ENCODE measurements around the gene ANKH.

Gene ANKH

DNA sequence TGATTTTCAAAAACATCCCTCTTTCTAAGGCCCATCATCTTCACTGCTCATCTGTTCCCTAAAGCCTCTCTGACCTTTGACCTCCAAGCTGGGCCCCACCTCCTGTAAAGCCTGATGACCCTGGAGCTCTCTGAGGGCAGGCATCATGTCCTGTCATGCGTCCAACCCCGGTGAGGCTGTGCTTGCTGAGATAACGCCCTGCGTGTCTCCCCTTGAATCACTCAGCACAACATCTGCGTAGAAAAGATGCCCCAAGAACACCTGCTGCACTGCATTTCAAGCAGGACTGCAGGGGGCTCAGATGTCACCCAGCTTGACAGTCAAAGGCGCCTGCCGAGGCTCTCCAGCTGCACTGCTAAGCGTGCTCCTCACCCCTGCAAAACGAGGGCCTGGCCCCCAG, 129.1 kb downstream of the ANKH start:
- peaks cover 0 to 2% of the 10 kb centered on the region in 2 experiments for H3K4me1 ChIP-seq (ENCODE audit: control insufficient read depth in 1 of 2, insufficient read depth in 2 of 2, low read length in 2 of 2)
- no peak overlapping the region for H3K4ac ChIP-seq (ENCODE audit: low read depth, low read length)
- WGBS (ENCODE audit: extremely low coverage, insufficient coverage, insufficient read length): no CpG with 5 or more reads among the region's 9 CpGs
- H2BK5ac ChIP-seq (ENCODE audit: low read depth, low read length, poor library complexity): no peak overlapping the region
- no peak overlapping the region for H3K18ac ChIP-seq (ENCODE audit: low read length)
- no peak overlapping the region for H3K14ac ChIP-seq (ENCODE audit: low read length)
- no peak overlapping the region for H4K12ac ChIP-seq (ENCODE audit: low read depth, low read length)
- no peak for DNase-seq
- peaks cover 4 to 13% of the 10 kb centered on the region in 2 experiments for H3K36me3 ChIP-seq (ENCODE audit: control insufficient read depth in 1 of 2, insufficient read depth in 2 of 2, low read length in 2 of 2)
- no peak overlapping the region for H2AK5ac ChIP-seq (ENCODE audit: low read length)
- H3K9me3 ChIP-seq (ENCODE audit: insufficient read depth, low read depth, low read length): peaks cover 3% of the 10 kb centered on the region
- H3K79me1 ChIP-seq (ENCODE audit: low read length): no peaks in the 10 kb centered on the region
- H3K79me2 ChIP-seq (ENCODE audit: control insufficient read depth, insufficient read depth, low read length, poor library complexity): no peaks in the 10 kb centered on the region
- no peak overlapping the region for H3K4me3 ChIP-seq (ENCODE audit: low read depth, low read length)
- no peaks in the 10 kb centered on the region for H3K27me3 ChIP-seq (ENCODE audit: insufficient read depth, low read length)
- H2AFZ ChIP-seq (ENCODE audit: insufficient read depth, low read length, poor library complexity): no peak overlapping the region
- no peak overlapping the region for H2BK120ac ChIP-seq (ENCODE audit: insufficient read depth, low read length, poor library complexity)
- no peak overlapping the region for H2BK12ac ChIP-seq (ENCODE audit: low read length)
- no peak overlapping the region for H3K27ac ChIP-seq (ENCODE audit: low read depth, low read length)
- H4K91ac ChIP-seq (ENCODE audit: low read depth, low read length): no peak overlapping the region
- H4K8ac ChIP-seq (ENCODE audit: low read depth, low read length): no peak overlapping the region
- H3K9ac ChIP-seq (ENCODE audit: low read length): no peak overlapping the region
- no peak overlapping the region for H3K4me2 ChIP-seq (ENCODE audit: low read length)
- H3K23ac ChIP-seq (ENCODE audit: low read length): no peak overlapping the region

DNA sequence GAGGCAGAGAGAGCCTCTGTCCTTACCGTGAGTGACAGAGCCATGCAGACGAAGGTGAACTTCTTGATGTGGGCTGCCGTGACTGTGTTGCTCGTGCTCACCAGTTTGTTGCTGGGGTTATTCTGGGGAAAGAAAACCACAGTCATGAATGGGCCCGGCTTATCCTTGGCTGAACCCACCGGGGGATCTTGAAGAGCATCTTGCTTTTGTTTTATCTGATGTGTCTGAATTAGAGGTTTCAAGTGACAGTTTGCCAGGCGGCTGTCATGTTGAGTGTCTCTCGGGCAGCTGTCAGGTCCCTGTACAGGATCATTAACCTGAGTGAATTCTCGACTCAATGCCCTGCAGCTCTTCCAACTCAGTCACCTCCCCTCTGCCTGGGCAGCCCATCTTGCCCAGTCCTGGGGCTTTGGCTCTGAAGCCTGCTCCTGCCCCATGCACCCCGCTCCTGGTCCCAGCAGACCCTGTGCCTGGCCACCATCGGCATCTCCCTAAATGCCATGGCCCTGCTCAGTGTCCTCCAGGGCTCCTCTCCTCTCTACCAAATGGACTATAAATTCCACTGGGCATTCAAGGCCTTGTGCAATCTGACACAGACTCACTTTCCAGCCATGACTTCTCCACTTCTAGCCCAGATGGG, 129.7 kb downstream of the ANKH start:
- H4K8ac ChIP-seq (ENCODE audit: low read depth, low read length): no peak overlapping the region
- H3K9me3 ChIP-seq (ENCODE audit: insufficient read depth, low read depth, low read length): peaks cover 3% of the 10 kb centered on the region
- no peak overlapping the region for H2AK5ac ChIP-seq (ENCODE audit: low read length)
- no peak overlapping the region for H3K4ac ChIP-seq (ENCODE audit: low read depth, low read length)
- no peak overlapping the region for H3K9ac ChIP-seq (ENCODE audit: low read length)
- H2BK120ac ChIP-seq (ENCODE audit: insufficient read depth, low read length, poor library complexity): no peak overlapping the region
- H3K18ac ChIP-seq (ENCODE audit: low read length): no peak overlapping the region
- H3K79me1 ChIP-seq (ENCODE audit: low read length): no peaks in the 10 kb centered on the region
- no peak overlapping the region for H4K12ac ChIP-seq (ENCODE audit: low read depth, low read length)
- DNase-seq: no peak
- H3K4me3 ChIP-seq (ENCODE audit: low read depth, low read length): no peak overlapping the region
- no peak overlapping the region for H2BK5ac ChIP-seq (ENCODE audit: low read depth, low read length, poor library complexity)
- no peak overlapping the region for H3K23ac ChIP-seq (ENCODE audit: low read length)
- peaks cover 0 to 2% of the 10 kb centered on the region in 2 experiments for H3K4me1 ChIP-seq (ENCODE audit: control insufficient read depth in 1 of 2, insufficient read depth in 2 of 2, low read length in 2 of 2)
- H2BK12ac ChIP-seq (ENCODE audit: low read length): no peak overlapping the region
- WGBS (ENCODE audit: extremely low coverage, insufficient coverage, insufficient read length): no CpG with 5 or more reads among the region's 11 CpGs
- no peak overlapping the region for H2AFZ ChIP-seq (ENCODE audit: insufficient read depth, low read length, poor library complexity)
- H3K36me3 ChIP-seq (ENCODE audit: control insufficient read depth in 1 of 2, insufficient read depth in 2 of 2, low read length in 2 of 2): peaks cover 4 to 19% of the 10 kb centered on the region in 2 experiments
- H3K27me3 ChIP-seq (ENCODE audit: insufficient read depth, low read length): no peaks in the 10 kb centered on the region
- H3K4me2 ChIP-seq (ENCODE audit: low read length): no peak overlapping the region
- H3K27ac ChIP-seq (ENCODE audit: low read depth, low read length): no peak overlapping the region
- H3K14ac ChIP-seq (ENCODE audit: low read length): no peak overlapping the region
- H3K79me2 ChIP-seq (ENCODE audit: control insufficient read depth, insufficient read depth, low read length, poor library complexity): no peaks in the 10 kb centered on the region
- no peak overlapping the region for H4K91ac ChIP-seq (ENCODE audit: low read depth, low read length)

DNA sequence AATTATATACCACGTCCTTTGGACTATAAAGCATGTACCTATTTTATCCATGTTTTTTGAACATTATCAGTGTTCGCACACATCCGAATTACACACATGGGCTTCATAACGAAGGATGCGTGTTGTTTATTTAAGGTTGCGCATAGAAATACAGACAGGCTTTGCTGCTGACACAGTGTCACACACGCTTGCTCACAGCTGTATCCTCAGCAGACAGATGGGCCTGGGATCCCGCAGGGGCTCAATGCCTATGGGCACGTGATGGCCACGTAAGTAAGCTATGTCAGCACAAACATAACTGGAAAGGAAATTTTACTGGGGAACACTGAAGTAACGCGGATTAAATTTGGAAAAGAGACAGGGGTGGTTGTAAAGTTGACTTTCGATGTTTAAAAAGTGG, 130.4 kb downstream of the ANKH start:
- WGBS (ENCODE audit: extremely low coverage, insufficient coverage, insufficient read length): 100% methylated on average over 3 of the region's 13 CpGs
- Histone ChIP-seq H3K4me1 (ENCODE audit: control insufficient read depth in 1 of 2, insufficient read depth in 2 of 2, low read length in 2 of 2) (peaks cover 0 to 2% of the 10 kb centered on the region in 2 experiments), H3K27ac (ENCODE audit: low read depth, low read length) (no peak overlapping the region), H2AFZ (ENCODE audit: insufficient read depth, low read length, poor library complexity) (no peak overlapping the region), H2BK12ac (ENCODE audit: low read length) (no peak overlapping the region), H3K4ac (ENCODE audit: low read depth, low read length) (no peak overlapping the region), H3K23ac (ENCODE audit: low read length) (no peak overlapping the region), H3K9ac (ENCODE audit: low read length) (no peak overlapping the region), H2BK120ac (ENCODE audit: insufficient read depth, low read length, poor library complexity) (no peak overlapping the region), H2AK5ac (ENCODE audit: low read length) (no peak overlapping the region), H3K79me2 (ENCODE audit: control insufficient read depth, insufficient read depth, low read length, poor library complexity) (no peaks in the 10 kb centered on the region), H4K12ac (ENCODE audit: low read depth, low read length) (no peak overlapping the region), H2BK5ac (ENCODE audit: low read depth, low read length, poor library complexity) (no peak overlapping the region), H3K79me1 (ENCODE audit: low read length) (no peaks in the 10 kb centered on the region), H3K9me3 (ENCODE audit: insufficient read depth, low read depth, low read length) (peaks cover 3% of the 10 kb centered on the region), H3K36me3 (ENCODE audit: control insufficient read depth in 1 of 2, insufficient read depth in 2 of 2, low read length in 2 of 2) (peaks cover 4 to 19% of the 10 kb centered on the region in 2 experiments), H4K8ac (ENCODE audit: low read depth, low read length) (no peak overlapping the region), H3K4me3 (ENCODE audit: low read depth, low read length) (no peak overlapping the region), H4K91ac (ENCODE audit: low read depth, low read length) (no peak overlapping the region), H3K14ac (ENCODE audit: low read length) (no peak overlapping the region), H3K4me2 (ENCODE audit: low read length) (no peak overlapping the region), H3K27me3 (ENCODE audit: insufficient read depth, low read length) (no peaks in the 10 kb centered on the region), H3K18ac (ENCODE audit: low read length) (no peak overlapping the region)
- no peak for DNase-seq

DNA sequence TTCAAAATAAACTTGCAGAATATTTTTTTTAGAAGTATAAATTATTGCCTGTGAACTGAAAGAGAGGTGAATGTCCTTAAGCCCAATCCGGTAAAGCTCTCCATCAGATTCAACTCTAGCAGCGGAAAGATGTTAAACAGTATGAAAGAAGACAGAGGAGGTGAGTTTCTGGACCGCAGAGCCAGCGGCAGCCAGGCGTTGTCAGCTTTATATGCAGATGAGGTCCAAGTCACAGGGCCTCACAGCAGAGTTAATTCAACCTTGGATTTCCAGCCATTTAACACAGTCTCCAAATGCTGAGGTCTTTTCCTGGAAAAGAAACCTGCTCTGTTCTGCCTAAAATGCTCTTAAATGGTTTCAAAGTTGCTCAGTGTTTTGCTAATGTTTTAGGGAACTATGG, 131.6 kb downstream of the ANKH start:
- Histone ChIP-seq H2AFZ (ENCODE audit: insufficient read depth, low read length, poor library complexity) (no peak overlapping the region), H3K4me2 (ENCODE audit: low read length) (no peak overlapping the region), H2BK12ac (ENCODE audit: low read length) (no peak overlapping the region), H3K9ac (ENCODE audit: low read length) (no peak overlapping the region), H3K79me1 (ENCODE audit: low read length) (no peaks in the 10 kb centered on the region), H4K8ac (ENCODE audit: low read depth, low read length) (no peak overlapping the region), H3K4me1 (ENCODE audit: control insufficient read depth in 1 of 2, insufficient read depth in 2 of 2, low read length in 2 of 2) (peaks cover 0 to 2% of the 10 kb centered on the region in 2 experiments), H3K4ac (ENCODE audit: low read depth, low read length) (no peak overlapping the region), H3K9me3 (ENCODE audit: insufficient read depth, low read depth, low read length) (peaks cover 3% of the 10 kb centered on the region), H3K23ac (ENCODE audit: low read length) (no peak overlapping the region), H3K18ac (ENCODE audit: low read length) (no peak overlapping the region), H2BK120ac (ENCODE audit: insufficient read depth, low read length, poor library complexity) (no peak overlapping the region), H3K27ac (ENCODE audit: low read depth, low read length) (no peak overlapping the region), H3K4me3 (ENCODE audit: low read depth, low read length) (no peak overlapping the region), H3K27me3 (ENCODE audit: insufficient read depth, low read length) (no peaks in the 10 kb centered on the region), H3K36me3 (ENCODE audit: control insufficient read depth in 1 of 2, insufficient read depth in 2 of 2, low read length in 2 of 2) (peaks cover 4 to 14% of the 10 kb centered on the region in 2 experiments), H3K14ac (ENCODE audit: low read length) (no peak overlapping the region), H4K91ac (ENCODE audit: low read depth, low read length) (no peak overlapping the region), H2BK5ac (ENCODE audit: low read depth, low read length, poor library complexity) (no peak overlapping the region), H4K12ac (ENCODE audit: low read depth, low read length) (no peak overlapping the region), H3K79me2 (ENCODE audit: control insufficient read depth, insufficient read depth, low read length, poor library complexity) (no peaks in the 10 kb centered on the region), H2AK5ac (ENCODE audit: low read length) (no peak overlapping the region)
- no peak for DNase-seq
- WGBS (ENCODE audit: extremely low coverage, insufficient coverage, insufficient read length): no CpG with 5 or more reads among the region's 5 CpGs
